ENCODE data around the gene ADGRG6. TPM values are rescaled to one million over a fixed set of nuclear protein-coding genes. Genes with fewer than 3 reads are reported as not detected.

The ADGRG6 gene
- polyA plus RNA-seq, 6 donors from 2014 or later, result not detected

DNA sequence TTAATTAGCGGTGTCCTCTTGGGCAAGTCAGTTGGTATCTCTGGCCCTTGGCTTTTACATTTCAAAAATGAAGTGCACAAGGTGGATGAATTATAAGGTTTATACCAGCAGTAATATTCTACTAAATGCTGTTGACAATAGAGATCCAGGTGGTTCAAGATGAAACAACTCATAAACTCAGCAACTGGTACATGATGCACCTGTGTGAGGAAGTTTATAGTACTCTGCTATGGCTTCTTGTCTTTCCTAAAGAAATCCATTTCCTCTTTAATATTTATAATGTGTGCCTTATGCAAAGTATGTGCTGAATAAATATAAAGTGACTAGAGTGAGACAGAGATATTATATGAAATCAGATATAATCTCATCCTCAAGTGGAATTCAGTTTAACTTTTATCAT, 48.5 kb downstream of the ADGRG6 start:
- Mint-ChIP-seq H3K9me3 (peaks cover 0 to 12% (median 4%) of the 10 kb centered on the region in 7 donors), H3K4me1 (no peaks in the 10 kb centered on the region), H3K36me3 (no peaks in the 10 kb centered on the region), H3K27me3 (no peaks in the 10 kb centered on the region), H3K27ac (no peak overlapping the region), H3K4me3 (no peak overlapping the region)
- DNase-seq (no peak), ATAC-seq (ENCODE audit: low read depth in 2 of 2) (no peak)

GRCh38 chr6:142353690-142354089, 51.9 kb downstream of the ADGRG6 start:
- Mint-ChIP-seq H3K27me3 (peaks cover 0 to 5% (median 0%) of the 10 kb centered on the region in 3 donors), H3K27ac (no peak overlapping the region), H3K36me3 (no peaks in the 10 kb centered on the region), H3K4me3 (no peak overlapping the region), H3K4me1 (peaks cover 0 to 2% (median 0%) of the 10 kb centered on the region in 3 donors), H3K9me3 (peaks cover 0 to 12% (median 4%) of the 10 kb centered on the region in 7 donors)
- DNase-seq (no peak), ATAC-seq (ENCODE audit: low read depth in 2 of 2) (no peak)

- peaks cover 0 to 12% (median 4%) of the 10 kb centered on the region in 7 donors for H3K9me3 Mint-ChIP-seq
- peaks cover 0 to 5% (median 0%) of the 10 kb centered on the region in 3 donors for H3K27me3 Mint-ChIP-seq
- H3K36me3 Mint-ChIP-seq, result no peaks in the 10 kb centered on the region
- no peak overlapping the region for H3K27ac Mint-ChIP-seq
- ATAC-seq (ENCODE audit: low read depth in 2 of 2) (no peak), DNase-seq (no peak)
- H3K4me3 Mint-ChIP-seq, result no peak overlapping the region
- H3K4me1 Mint-ChIP-seq, result peaks cover 0 to 2% (median 0%) of the 10 kb centered on the region in 3 donors
Observed at GRCh38 chr6:142354650-142355049, 52.8 kb downstream of the ADGRG6 start.

- Mint-ChIP-seq H3K36me3 (no peaks in the 10 kb centered on the region), H3K27me3 (peaks cover 0 to 5% (median 0%) of the 10 kb centered on the region in 3 donors), H3K4me3 (no peak overlapping the region), H3K9me3 (peaks cover 0 to 9% (median 4%) of the 10 kb centered on the region in 7 donors), H3K4me1 (peaks cover 0 to 2% (median 0%) of the 10 kb centered on the region in 3 donors), H3K27ac (no peak overlapping the region)
- DNase-seq (no peak), ATAC-seq (ENCODE audit: low read depth in 2 of 2) (no peak)
Observed at GRCh38 chr6:142355520-142356174, 53.8 kb downstream of the ADGRG6 start.

DNA sequence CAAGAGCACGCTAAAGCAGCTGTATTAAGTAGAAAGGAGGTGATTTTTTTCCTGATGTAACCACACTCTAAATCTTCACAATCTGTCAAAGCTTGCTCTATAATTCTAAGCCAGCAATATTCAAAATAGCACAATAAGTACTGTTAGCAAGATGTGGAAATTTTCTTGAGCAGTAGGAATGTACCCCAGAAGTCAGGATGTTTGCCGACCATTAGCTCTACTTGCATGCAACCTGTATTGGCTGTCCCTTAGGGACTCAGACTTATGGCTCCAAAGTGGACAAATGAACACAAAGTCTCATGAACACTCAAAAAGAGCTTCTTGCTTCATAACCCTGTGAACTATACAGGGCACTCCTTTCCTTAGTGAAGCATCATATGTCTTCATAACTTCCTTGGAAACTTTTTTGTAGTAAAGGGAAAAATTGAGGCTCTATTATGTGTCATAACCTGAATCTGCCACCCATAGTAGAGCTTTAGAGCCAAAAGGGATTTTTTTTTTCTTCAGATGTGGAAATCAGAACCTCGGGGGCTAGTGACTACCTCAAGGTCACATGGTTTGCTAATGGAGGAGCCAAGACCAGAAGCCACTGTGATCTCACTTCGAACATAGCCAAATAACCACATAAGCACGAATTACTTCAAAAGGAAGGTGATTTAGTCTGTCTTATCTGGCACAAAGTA, 54.5 kb downstream of the ADGRG6 start:
- no peak for DNase-seq
- peaks cover 4 to 5% (median 5%) of the 10 kb centered on the region in 3 donors for H3K27me3 Mint-ChIP-seq
- no peaks in the 10 kb centered on the region for H3K36me3 Mint-ChIP-seq
- H3K4me3 Mint-ChIP-seq, result no peak overlapping the region
- H3K9me3 Mint-ChIP-seq, result peaks cover 0 to 5% (median under 1%) of the 10 kb centered on the region in 7 donors
- no peak for ATAC-seq (ENCODE audit: low read depth in 2 of 2)
- no peak overlapping the region for H3K27ac Mint-ChIP-seq
- H3K4me1 Mint-ChIP-seq, result peaks cover 0 to 2% (median 0%) of the 10 kb centered on the region in 3 donors

- H3K36me3 Mint-ChIP-seq, result no peaks in the 10 kb centered on the region
- DNase-seq (no peak), ATAC-seq (ENCODE audit: low read depth in 2 of 2) (no peak)
- peaks cover 0 to 4% (median 0%) of the 10 kb centered on the region in 7 donors for H3K9me3 Mint-ChIP-seq
- no peak overlapping the region for H3K27ac Mint-ChIP-seq
- no peak overlapping the region for H3K4me3 Mint-ChIP-seq
- H3K4me1 Mint-ChIP-seq, result peaks cover 0 to 2% (median 0%) of the 10 kb centered on the region in 3 donors
- peaks cover 5 to 6% (median 5%) of the 10 kb centered on the region in 3 donors for H3K27me3 Mint-ChIP-seq
Observed at GRCh38 chr6:142356884-142357225, 55.0 kb downstream of the ADGRG6 start.

DNA sequence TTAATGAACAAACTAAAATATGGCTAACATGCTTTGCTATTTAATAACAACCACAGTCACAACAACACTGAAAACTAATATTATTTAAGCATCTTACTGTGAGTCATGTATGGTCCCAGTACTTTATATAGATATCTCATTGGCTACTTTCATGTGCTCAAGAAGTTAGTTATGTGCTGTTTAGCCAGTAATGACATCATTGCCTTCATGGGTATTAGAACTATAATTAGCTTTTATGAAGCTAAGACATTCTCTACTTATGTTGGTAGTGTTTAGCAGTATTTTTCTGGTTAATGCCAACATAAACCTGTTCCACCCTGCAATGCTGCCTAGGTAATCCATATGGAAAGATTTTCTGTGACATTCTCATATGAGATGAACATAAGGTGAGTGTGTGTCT, 56.1 kb downstream of the ADGRG6 start:
- Mint-ChIP-seq H3K4me1 (peaks cover 0 to 2% (median 0%) of the 10 kb centered on the region in 3 donors), H3K36me3 (no peaks in the 10 kb centered on the region), H3K27ac (no peak overlapping the region), H3K9me3 (peaks cover 0 to 4% (median 0%) of the 10 kb centered on the region in 7 donors), H3K27me3 (peaks cover 5 to 6% (median 5%) of the 10 kb centered on the region in 3 donors), H3K4me3 (no peak overlapping the region)
- no peak for ATAC-seq (ENCODE audit: low read depth in 2 of 2)
- DNase-seq, result no peak

GRCh38 chr6:142359271-142359960, 57.6 kb downstream of the ADGRG6 start:
- Mint-ChIP-seq H3K27me3 (peaks cover 5 to 6% (median 5%) of the 10 kb centered on the region in 3 donors), H3K4me3 (no peak overlapping the region), H3K9me3 (peaks cover 0 to 4% (median 0%) of the 10 kb centered on the region in 7 donors), H3K27ac (no peak overlapping the region), H3K36me3 (no peaks in the 10 kb centered on the region), H3K4me1 (peaks cover 0 to 2% (median 0%) of the 10 kb centered on the region in 3 donors)
- ATAC-seq (ENCODE audit: low read depth in 2 of 2) (no peak), DNase-seq (no peak)

DNA sequence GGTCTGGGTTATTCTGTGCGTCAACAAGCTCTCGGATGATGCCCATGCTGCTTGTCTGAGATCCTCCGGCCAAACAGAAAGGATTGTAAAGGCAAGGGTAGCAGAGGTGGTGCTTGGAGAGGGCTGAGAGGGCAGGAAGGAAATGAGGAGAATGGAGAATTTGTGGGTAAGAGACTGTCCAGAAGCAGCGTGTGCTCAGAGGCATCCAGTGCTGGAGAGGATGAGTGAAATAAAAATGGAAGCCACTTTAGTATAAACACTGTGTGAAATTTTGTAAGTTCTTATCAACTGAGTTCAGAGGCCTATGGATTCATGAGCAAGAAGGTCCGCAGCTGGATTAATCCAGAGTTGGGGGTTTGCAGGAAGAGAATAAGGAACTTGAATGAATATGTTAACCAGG, 59.5 kb downstream of the ADGRG6 start:
- no peak overlapping the region for H3K27ac Mint-ChIP-seq
- H3K4me1 Mint-ChIP-seq, result no peaks in the 10 kb centered on the region
- no peaks in the 10 kb centered on the region for H3K36me3 Mint-ChIP-seq
- no peak for DNase-seq
- H3K9me3 Mint-ChIP-seq, result peaks cover 0 to 4% (median 0%) of the 10 kb centered on the region in 7 donors
- peaks cover 5 to 6% (median 5%) of the 10 kb centered on the region in 3 donors for H3K27me3 Mint-ChIP-seq
- no peak for ATAC-seq (ENCODE audit: low read depth in 2 of 2)
- H3K4me3 Mint-ChIP-seq, result no peak overlapping the region

DNA sequence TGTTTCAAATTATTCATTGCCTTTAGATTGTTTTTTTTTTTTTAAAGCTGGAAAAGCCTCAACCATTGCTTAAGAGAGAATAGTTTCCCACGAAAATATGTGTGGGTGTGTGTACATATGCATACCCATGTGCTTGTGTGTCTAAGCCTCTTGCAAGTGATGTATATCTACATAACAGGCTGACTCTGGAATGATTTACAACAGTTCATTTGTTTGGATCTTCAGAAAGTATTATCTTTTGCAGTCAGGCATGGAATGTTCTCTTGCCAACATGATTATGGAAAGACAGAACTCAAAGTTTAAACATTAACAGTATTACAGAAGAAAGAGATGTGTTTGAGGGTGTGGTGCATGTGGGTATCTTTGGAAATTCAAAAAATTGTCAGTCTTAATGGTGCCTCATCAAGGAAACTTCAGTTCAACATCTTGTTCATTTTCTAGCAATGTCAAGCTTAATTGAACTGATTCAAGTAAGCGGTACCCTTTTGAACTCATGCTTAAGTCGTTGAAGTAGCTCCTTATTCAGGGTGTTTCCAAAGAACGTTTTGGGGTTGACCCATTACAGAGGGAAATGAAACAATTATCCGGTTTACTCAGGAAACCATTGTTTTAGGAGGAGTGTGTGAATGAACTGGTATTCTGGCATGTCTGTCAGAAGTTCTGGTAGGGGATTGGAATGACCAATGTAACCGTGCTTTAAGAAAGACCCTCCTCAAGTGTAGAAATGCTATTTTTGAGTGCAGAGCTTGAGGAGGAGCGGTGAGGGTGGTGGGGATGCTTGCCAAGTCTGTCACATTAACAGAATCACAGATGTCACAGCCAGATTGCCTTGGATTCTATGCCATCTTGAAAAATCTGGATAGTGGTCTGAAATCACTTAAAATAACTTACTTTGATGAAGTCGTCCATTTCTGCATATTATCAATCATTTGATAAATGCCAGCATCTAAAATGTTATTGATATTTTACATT, 60.3 kb downstream of the ADGRG6 start:
- ATAC-seq (ENCODE audit: low read depth in 2 of 2) (no peak), DNase-seq (no peak)
- no peak overlapping the region for H3K4me3 Mint-ChIP-seq
- no peaks in the 10 kb centered on the region for H3K36me3 Mint-ChIP-seq
- H3K27me3 Mint-ChIP-seq, result peaks cover 5 to 6% (median 5%) of the 10 kb centered on the region in 3 donors
- H3K4me1 Mint-ChIP-seq, result no peaks in the 10 kb centered on the region
- H3K27ac Mint-ChIP-seq, result peak overlapping the region in 1 of 6 donors; percentile 24
- peaks cover 0 to 4% (median 0%) of the 10 kb centered on the region in 7 donors for H3K9me3 Mint-ChIP-seq

- no peak for DNase-seq
- Mint-ChIP-seq H3K4me3 (no peak overlapping the region), H3K36me3 (no peaks in the 10 kb centered on the region), H3K9me3 (no peaks in the 10 kb centered on the region), H3K27me3 (no peaks in the 10 kb centered on the region), H3K27ac (no peak overlapping the region), H3K4me1 (no peaks in the 10 kb centered on the region)
- ATAC-seq (ENCODE audit: low read depth in 2 of 2), result no peak
Observed at GRCh38 chr6:142367061-142367460, 65.3 kb downstream of the ADGRG6 start.

DNA sequence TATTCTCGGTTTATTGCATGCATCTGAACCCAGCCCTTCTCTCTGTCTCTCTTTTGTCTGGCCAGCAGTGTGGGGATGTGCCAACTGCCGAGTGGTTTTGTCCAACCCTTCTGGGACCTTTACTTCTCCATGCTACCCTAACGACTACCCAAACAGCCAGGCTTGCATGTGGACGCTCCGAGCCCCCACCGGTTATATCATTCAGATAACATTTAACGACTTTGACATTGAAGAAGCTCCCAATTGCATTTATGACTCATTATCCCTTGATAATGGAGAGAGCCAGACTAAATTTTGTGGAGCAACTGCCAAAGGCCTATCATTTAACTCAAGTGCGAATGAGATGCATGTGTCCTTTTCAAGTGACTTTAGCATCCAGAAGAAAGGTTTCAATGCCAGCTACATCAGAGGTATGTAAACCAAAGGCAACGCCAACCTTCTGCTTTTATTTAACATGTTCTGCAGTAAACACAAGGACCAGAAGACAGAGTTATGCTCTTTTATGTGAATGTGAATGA, 65.8 kb downstream of the ADGRG6 start:
- no peak overlapping the region for H3K27ac Mint-ChIP-seq
- DNase-seq, result no peak
- H3K4me1 Mint-ChIP-seq, result no peaks in the 10 kb centered on the region
- H3K9me3 Mint-ChIP-seq, result no peaks in the 10 kb centered on the region
- no peak for ATAC-seq (ENCODE audit: low read depth in 2 of 2)
- no peak overlapping the region for H3K4me3 Mint-ChIP-seq
- H3K27me3 Mint-ChIP-seq, result no peaks in the 10 kb centered on the region
- no peaks in the 10 kb centered on the region for H3K36me3 Mint-ChIP-seq

DNA sequence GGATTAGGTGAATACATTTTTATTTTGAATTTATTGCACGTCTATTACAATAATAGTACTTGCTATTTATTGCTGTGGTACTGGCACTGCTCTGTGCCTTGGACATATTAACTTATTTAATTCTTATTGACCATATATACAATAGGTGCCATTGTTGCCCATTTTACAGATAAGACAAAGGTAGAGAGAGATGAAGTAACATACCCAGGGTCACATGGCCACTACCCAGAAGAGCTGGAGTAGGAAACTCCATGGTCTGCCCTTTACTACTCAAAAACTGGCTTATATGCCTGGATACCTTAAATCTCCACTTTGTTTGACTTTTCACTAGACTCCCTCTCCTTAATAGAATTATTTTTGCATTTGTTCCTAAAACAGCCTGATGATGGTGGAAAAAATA, 67.5 kb downstream of the ADGRG6 start:
- no peaks in the 10 kb centered on the region for H3K27me3 Mint-ChIP-seq
- H3K36me3 Mint-ChIP-seq, result no peaks in the 10 kb centered on the region
- ATAC-seq (ENCODE audit: low read depth in 2 of 2) (no peak), DNase-seq (no peak)
- H3K4me3 Mint-ChIP-seq, result no peak overlapping the region
- no peak overlapping the region for H3K27ac Mint-ChIP-seq
- no peaks in the 10 kb centered on the region for H3K9me3 Mint-ChIP-seq
- H3K4me1 Mint-ChIP-seq, result no peaks in the 10 kb centered on the region

Measured in naive B cell (primary cell).